Stomach (tissue), 9 donors: ENCODE results near the gene MPV17. TPM values are rescaled to one million over a fixed set of nuclear protein-coding genes. Genes with fewer than 3 reads are reported as not detected.

Source experiments
- DNase-seq, 2 donors: peaks; one replicate each; pipeline versions ENCODE4 v3.0.0 to v3.0.0-alpha.2; 2013 to 2019
- H3K27ac ChIP-seq, 5 donors: fragments of 200-600 bp in 4 of 5; sonication (generic) in 4 of 5; one replicate each; pipeline ENCODE4 v1.5.1; 2013 to 2019; ENCODE audit warnings: mild to moderate bottlenecking in 1 of 5, moderate library complexity in 1 of 5
- H3K27me3 ChIP-seq, 3 donors: fragments of 200-600 bp; sonication (generic); one replicate each; pipeline ENCODE4 v1.5.1; 2017 to 2019; ENCODE audit warnings: mixed run types in 1 of 3
- H3K36me3 ChIP-seq, 4 donors: fragments of 200-600 bp; sonication (generic); 1 replicate in 3 of 4; 2 replicates in 1 of 4; pipeline ENCODE4 v1.5.1; 2016 to 2019
- H3K4me1 ChIP-seq, 4 donors: fragments of 200-600 bp; sonication (generic); one replicate each; pipeline ENCODE4 v1.5.1; 2016 to 2019
- H3K4me3 ChIP-seq, 4 donors: fragments of 200-600 bp; sonication (generic) in 3 of 4; one replicate each; pipeline ENCODE4 v1.5.1; 2016 to 2019; ENCODE audit warnings: mild to moderate bottlenecking in 1 of 4
- H3K9me3 ChIP-seq, 4 donors: fragments of 200-600 bp; sonication (generic); one replicate each; pipeline ENCODE4 v1.5.1; 2016 to 2019
- CTCF ChIP-seq, 7 experiments: fragments of 450-650 bp in 4 of 7; fragments of 200-600 bp in 3 of 7; sonication (generic) in 3 of 7; IDR thresholded peaks; one replicate each; pipeline ENCODE4 v1.5.1; 2016 to 2019; ENCODE audit warnings: antibody characterized with exemption in 7 of 7, control low read depth in 2 of 7, mild to moderate bottlenecking in 1 of 7
- EP300 ChIP-seq: sonication (generic); formaldehyde crosslinking; IDR thresholded peaks from one replicate; pipeline ENCODE4 v1.6.1; 2017; ENCODE audit warnings: antibody characterized with exemption
- POLR2A ChIP-seq, 4 donors: fragments of 450-650 bp; IDR thresholded peaks; one replicate each; pipeline ENCODE4 v1.6.1; 2016; ENCODE audit warnings: antibody characterized with exemption in 4 of 4, control low read depth in 2 of 4, mild to moderate bottlenecking in 1 of 4, moderate library complexity in 1 of 4
- POLR2AphosphoS5 ChIP-seq, 3 donors: sonication (generic); formaldehyde crosslinking; IDR thresholded peaks; one replicate each; pipeline ENCODE4 v1.6.1; 2016; ENCODE audit warnings: antibody characterized with exemption in 3 of 3
- whole genome bisulfite sequencing, 5 donors: extraction: QIAGEN DNeasy Blood & Tissue Kit in 3 of 5; methylation state at CpG; one replicate each; pipeline versions ENCODE4 v1.1.5 to v1.1.7; 2013 to 2018; 5-methylcytosine and 5-hydroxymethylcytosine counted together
- intact Hi-C: fragments of 100-400 bp; cut with DNase I; formaldehyde crosslinking; loops from one replicate; pipeline ENCODE4 v1.15.1; 2023; ENCODE audit warnings: low total_unique reads
- polyA plus RNA-seq, 3 donors: library from polyadenylated mRNA; stranded (reverse); fragments of 200-250 nt; gene quantifications; one replicate each; pipeline ENCODE4 v1.2.3, GENCODE V29; 2013
- total RNA-seq, 5 donors: library from RNA; depleted of rRNA; stranded (reverse); fragments of >200 nt; gene quantifications; one replicate each; pipeline versions ENCODE4 v1.1.0 to v1.2.3, GENCODE V29; 2014 to 2016
- donor health status: healthy with polysubstance abuse.
- donor health status: Bipolar disorder and iron deficiency.
- donor health status: healthy.

MPV17 gene
- total and polyA plus RNA-seq, 8 donors: 8.7 to 98.0 (median 58.5) TPM

DNA sequence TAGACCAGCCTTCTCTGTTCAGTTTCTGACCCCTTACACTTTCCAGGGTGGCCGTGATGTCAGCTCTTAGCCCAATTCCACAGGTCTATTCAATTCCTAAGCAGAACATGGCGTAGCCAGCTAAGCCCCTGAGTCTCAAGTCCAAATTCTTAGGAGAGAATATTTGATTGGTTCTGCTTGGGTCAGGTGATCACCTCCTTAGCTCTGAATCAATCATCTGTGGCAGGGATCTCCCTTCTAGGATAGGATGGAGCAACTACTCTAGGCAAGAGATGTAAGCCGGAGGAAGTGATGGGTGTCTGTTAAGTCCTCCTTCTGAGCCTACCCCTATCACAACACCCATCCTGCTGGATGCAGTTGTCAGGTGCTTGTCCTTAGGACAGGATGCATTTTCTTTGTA is 25.7 kb downstream of the MPV17 start:
- DNase-seq: no peak
- Histone ChIP-seq H3K27me3 (peaks cover 0 to 60% (median 0%) of the 10 kb centered on the region in 3 donors), H3K36me3 (no peaks in the 10 kb centered on the region), H3K4me1 (peaks cover 7 to 21% (median 10%) of the 10 kb centered on the region in 4 donors), H3K27ac (no peak overlapping the region), H3K9me3 (no peaks in the 10 kb centered on the region), H3K4me3 (no peak overlapping the region)
- intact Hi-C loops: no loop called here
- 78 to 89% (median 84%) methylated on average over 3 of the region's 3 CpGs for WGBS, 5 donors
- TF ChIP-seq CTCF (IDR thresholded peaks at IDR 0.05): no peak
- TF ChIP-seq EP300: no peak
- TF ChIP-seq POLR2AphosphoS5 (IDR thresholded peaks at IDR 0.05): no peak
- TF ChIP-seq POLR2A (IDR thresholded peaks at IDR 0.05): no peak

- Histone ChIP-seq H3K9me3 (no peaks in the 10 kb centered on the region), H3K27ac (no peak overlapping the region), H3K36me3 (no peaks in the 10 kb centered on the region), H3K27me3 (peaks cover 0 to 68% (median 0%) of the 10 kb centered on the region in 3 donors), H3K4me3 (no peak overlapping the region), H3K4me1 (peaks cover 7 to 21% (median 10%) of the 10 kb centered on the region in 4 donors)
- 51 to 65% (median 63%) methylated on average over 4 of the region's 4 CpGs for WGBS, 5 donors
- intact Hi-C loops: no loop called here
- TF ChIP-seq POLR2A (IDR thresholded peaks at IDR 0.05) (no peak), EP300 (no peak), POLR2AphosphoS5 (IDR thresholded peaks at IDR 0.05) (no peak), CTCF (IDR thresholded peaks at IDR 0.05) (no peak)
- no peak for DNase-seq
Observed at GRCh38 chr2:27296481-27296880, 26.4 kb downstream of the MPV17 start.

- WGBS, 5 donors: 89 to 93% (median 89%) methylated on average over 8 of the region's 8 CpGs
- no peak overlapping the region for H3K4me3 ChIP-seq
- TF ChIP-seq POLR2A (IDR thresholded peaks at IDR 0.05) (no peak), EP300 (no peak), POLR2AphosphoS5 (IDR thresholded peaks at IDR 0.05) (no peak), CTCF (IDR thresholded peaks at IDR 0.05) (no peak)
- DNase-seq: no peak
- no peak overlapping the region for H3K27ac ChIP-seq
- H3K27me3 ChIP-seq: peaks cover 0 to 75% (median 6%) of the 10 kb centered on the region in 3 donors
- intact Hi-C loops: no loop called here
- H3K9me3 ChIP-seq: no peaks in the 10 kb centered on the region
- no peaks in the 10 kb centered on the region for H3K36me3 ChIP-seq
- peaks cover 7 to 21% (median 10%) of the 10 kb centered on the region in 4 donors for H3K4me1 ChIP-seq
Observed at GRCh38 chr2:27294928-27295327, 28.0 kb downstream of the MPV17 start.

DNA sequence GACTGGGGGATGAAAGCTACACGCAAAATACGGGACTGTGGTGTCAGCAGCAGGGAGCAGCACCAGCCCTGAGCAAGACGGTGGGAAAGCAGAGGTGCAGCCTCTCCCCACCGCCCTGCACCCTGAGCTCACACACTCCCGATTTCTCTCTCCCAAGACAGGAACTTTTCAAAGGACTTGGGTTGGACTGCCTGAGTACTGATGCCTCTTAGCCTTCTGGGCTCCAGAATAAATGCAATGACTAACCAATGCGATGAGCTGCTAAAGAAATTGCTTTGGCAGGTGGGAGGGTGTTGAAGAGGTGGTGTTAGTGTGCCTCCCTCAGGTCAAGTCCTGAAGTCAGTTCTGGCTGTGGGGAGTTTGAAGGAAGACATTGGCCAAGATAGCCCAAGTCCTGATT is 31.0 kb downstream of the MPV17 start:
- Histone ChIP-seq H3K9me3 (no peaks in the 10 kb centered on the region), H3K27ac (no peak overlapping the region), H3K4me1 (peaks cover 7 to 21% (median 10%) of the 10 kb centered on the region in 4 donors), H3K4me3 (no peak overlapping the region), H3K27me3 (peaks cover 0 to 71% (median 6%) of the 10 kb centered on the region in 3 donors), H3K36me3 (no peaks in the 10 kb centered on the region)
- no peak for DNase-seq
- no peak for TF ChIP-seq POLR2AphosphoS5 (IDR thresholded peaks at IDR 0.05)
- no peak for TF ChIP-seq CTCF (IDR thresholded peaks at IDR 0.05)
- no peak for TF ChIP-seq POLR2A (IDR thresholded peaks at IDR 0.05)
- TF ChIP-seq EP300: no peak
- 16 to 36% (median 26%) methylated on average over 5 to 6 of the region's 6 CpGs for WGBS, 5 donors
- intact Hi-C loops: no loop called here
